ENCODE measurements around the gene TST. TPM values are rescaled to one million over a fixed set of nuclear protein-coding genes. Genes with fewer than 3 reads are reported as not detected.

The TST gene
- total and polyA plus RNA-seq, 2 donors, result 13.8 to 17.1 TPM

DNA sequence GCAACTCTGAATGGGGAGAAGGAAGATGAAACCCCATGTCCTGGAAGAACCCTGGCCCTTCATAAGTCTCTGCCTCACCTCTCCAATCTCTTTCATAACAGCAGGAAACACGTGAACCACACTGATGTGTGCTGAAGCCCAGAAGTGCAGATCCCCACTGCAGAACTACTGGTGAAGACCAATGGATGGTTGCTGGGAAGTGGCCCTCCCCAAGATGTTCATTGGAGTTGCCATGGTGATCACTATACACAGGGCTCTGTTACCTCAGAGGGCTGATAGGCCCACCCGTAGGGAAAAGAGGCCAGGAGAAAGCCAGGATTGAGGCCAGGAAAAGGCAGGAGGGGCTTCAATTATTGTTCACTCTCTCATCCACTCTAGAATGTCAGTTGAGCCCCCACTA, 11.6 kb downstream of the TST start:
- Histone ChIP-seq H3K4me1 (ENCODE audit: control insufficient read depth in 2 of 2, insufficient read depth in 2 of 2, low read length in 2 of 2) (no peaks in the 10 kb centered on the region), H3K4me3 (ENCODE audit: low read length in 2 of 2) (no peak overlapping the region), H3K36me3 (ENCODE audit: control insufficient read depth in 2 of 2, insufficient read depth in 2 of 2, low read length in 1 of 2) (no peaks in the 10 kb centered on the region), H3K27me3 (ENCODE audit: control insufficient read depth in 2 of 2, insufficient read depth in 1 of 2, low read length in 1 of 2) (peaks cover 0 to 6% of the 10 kb centered on the region in 2 donors), H3K9me3 (ENCODE audit: control insufficient read depth in 2 of 2, insufficient read depth in 1 of 2, low read length in 1 of 2) (no peaks in the 10 kb centered on the region), H3K27ac (ENCODE audit: low read depth in 1 of 2, low read length in 1 of 2) (no peak overlapping the region)
- no peak for DNase-seq (ENCODE audit: low read depth in 6 of 9, low spot score in 9 of 9)
- WGBS, result 8% methylated on average over 2 of the region's 2 CpGs

DNA sequence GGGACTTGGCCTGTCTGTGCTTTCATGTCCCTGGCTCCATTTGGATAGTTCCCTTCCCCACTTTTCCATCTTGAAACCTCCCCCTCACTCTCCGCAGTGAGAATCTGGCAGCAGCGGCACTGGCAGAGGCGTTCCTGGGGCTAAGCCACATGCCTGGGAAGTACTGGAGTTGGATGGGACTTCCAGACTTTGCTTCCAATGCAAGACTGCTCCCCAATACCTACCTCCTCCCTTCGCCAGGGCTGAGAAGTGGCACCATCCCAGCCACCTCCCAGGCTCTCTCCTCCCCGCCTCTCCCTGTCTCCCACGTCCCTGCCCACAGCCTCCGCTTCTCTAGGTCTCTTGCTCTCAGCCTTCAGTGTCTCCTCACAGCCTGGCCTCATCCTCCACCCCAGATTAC, 16.6 kb downstream of the TST start:
- WGBS, result 97% methylated on average over 7 of the region's 7 CpGs
- H3K36me3 ChIP-seq (ENCODE audit: control insufficient read depth in 2 of 2, insufficient read depth in 2 of 2, low read length in 1 of 2), result no peaks in the 10 kb centered on the region
- no peak for DNase-seq (ENCODE audit: low read depth in 6 of 9, low spot score in 9 of 9)
- H3K4me3 ChIP-seq (ENCODE audit: low read length in 2 of 2), result no peak overlapping the region
- H3K27me3 ChIP-seq (ENCODE audit: control insufficient read depth in 2 of 2, insufficient read depth in 1 of 2, low read length in 1 of 2), result peaks cover 0 to 4% of the 10 kb centered on the region in 2 donors
- H3K9me3 ChIP-seq (ENCODE audit: control insufficient read depth in 2 of 2, insufficient read depth in 1 of 2, low read length in 1 of 2), result no peaks in the 10 kb centered on the region
- H3K27ac ChIP-seq (ENCODE audit: low read depth in 1 of 2, low read length in 1 of 2), result no peak overlapping the region
- H3K4me1 ChIP-seq (ENCODE audit: control insufficient read depth in 2 of 2, insufficient read depth in 2 of 2, low read length in 2 of 2), result no peaks in the 10 kb centered on the region

DNA sequence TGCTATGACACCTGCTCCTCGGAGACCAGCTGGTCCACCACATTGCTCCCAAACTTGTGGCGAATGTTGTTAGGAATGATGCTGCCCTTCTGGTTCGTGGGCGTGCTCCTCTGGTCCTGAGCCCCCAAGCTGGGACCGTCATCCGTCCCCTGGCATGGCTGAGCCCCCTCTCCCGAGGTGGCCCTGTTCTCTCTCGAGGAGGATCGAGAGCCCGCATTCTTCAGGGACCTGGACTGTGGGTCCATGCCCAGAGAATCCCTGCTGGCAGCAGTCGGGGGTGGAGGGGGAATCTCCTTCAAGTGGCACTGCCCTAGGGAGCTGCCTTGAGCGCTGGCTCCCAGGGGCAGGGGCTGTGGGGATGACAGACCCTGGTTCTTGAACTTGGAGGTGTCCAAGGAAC, 17.4 kb downstream of the TST start:
- H3K4me3 ChIP-seq (ENCODE audit: low read length in 2 of 2), result no peak overlapping the region
- no peaks in the 10 kb centered on the region for H3K4me1 ChIP-seq (ENCODE audit: control insufficient read depth in 2 of 2, insufficient read depth in 2 of 2, low read length in 2 of 2)
- 96% methylated on average over 12 of the region's 12 CpGs for WGBS
- peaks cover 0 to 7% of the 10 kb centered on the region in 2 donors for H3K27me3 ChIP-seq (ENCODE audit: control insufficient read depth in 2 of 2, insufficient read depth in 1 of 2, low read length in 1 of 2)
- DNase-seq (ENCODE audit: low read depth in 6 of 9, low spot score in 9 of 9), result no peak
- H3K27ac ChIP-seq (ENCODE audit: low read depth in 1 of 2, low read length in 1 of 2), result no peak overlapping the region
- H3K9me3 ChIP-seq (ENCODE audit: control insufficient read depth in 2 of 2, insufficient read depth in 1 of 2, low read length in 1 of 2), result no peaks in the 10 kb centered on the region
- H3K36me3 ChIP-seq (ENCODE audit: control insufficient read depth in 2 of 2, insufficient read depth in 2 of 2, low read length in 1 of 2), result no peaks in the 10 kb centered on the region

DNA sequence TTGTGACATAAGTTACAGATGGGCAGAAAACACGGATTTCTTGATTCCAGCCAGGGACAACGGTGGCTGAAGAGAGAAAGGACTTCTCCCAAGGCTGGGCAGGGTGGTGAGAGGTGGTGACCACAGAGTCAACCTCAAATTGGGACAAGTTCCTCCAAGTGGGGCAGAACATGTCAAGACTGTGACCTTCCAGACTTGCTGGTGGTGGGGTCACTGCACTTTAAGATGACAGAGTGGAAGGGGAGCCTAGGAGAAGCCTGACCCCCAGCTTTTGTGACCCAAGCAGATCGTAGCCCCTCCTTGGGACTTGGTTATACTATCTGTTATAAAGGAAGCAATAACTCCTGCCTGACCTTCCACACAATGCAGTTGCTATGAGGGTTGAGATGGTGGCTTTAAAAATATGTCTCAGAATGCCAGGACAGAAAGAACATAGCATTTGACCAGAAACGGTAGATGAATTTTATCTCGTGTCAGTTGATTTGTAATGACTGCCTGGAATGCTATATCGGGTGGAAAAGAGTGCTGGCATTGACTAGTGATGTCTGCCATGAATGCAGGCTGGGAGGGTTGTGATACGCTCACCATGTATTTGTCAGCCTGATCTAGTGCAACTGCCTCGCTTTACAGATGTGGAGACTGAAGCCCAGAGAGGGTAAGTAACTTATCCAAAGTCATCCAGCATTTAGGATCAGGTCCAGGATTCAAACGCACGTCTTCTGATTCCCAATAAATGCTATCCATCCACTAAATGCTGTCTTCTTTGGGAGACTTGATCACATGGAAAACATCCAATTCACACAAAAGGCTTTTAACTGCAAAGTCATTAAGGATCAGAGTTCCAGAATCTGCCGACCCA, 18.3 kb downstream of the TST start:
- DNase-seq (ENCODE audit: low read depth in 6 of 9, low spot score in 9 of 9), result no peak
- Histone ChIP-seq H3K27me3 (ENCODE audit: control insufficient read depth in 2 of 2, insufficient read depth in 1 of 2, low read length in 1 of 2) (peaks cover 0 to 7% of the 10 kb centered on the region in 2 donors), H3K4me3 (ENCODE audit: low read length in 2 of 2) (no peak overlapping the region), H3K36me3 (ENCODE audit: control insufficient read depth in 2 of 2, insufficient read depth in 2 of 2, low read length in 1 of 2) (no peaks in the 10 kb centered on the region), H3K27ac (ENCODE audit: low read depth in 1 of 2, low read length in 1 of 2) (no peak overlapping the region), H3K4me1 (ENCODE audit: control insufficient read depth in 2 of 2, insufficient read depth in 2 of 2, low read length in 2 of 2) (no peaks in the 10 kb centered on the region), H3K9me3 (ENCODE audit: control insufficient read depth in 2 of 2, insufficient read depth in 1 of 2, low read length in 1 of 2) (no peaks in the 10 kb centered on the region)
- 81% methylated on average over 11 of the region's 11 CpGs for WGBS

DNA sequence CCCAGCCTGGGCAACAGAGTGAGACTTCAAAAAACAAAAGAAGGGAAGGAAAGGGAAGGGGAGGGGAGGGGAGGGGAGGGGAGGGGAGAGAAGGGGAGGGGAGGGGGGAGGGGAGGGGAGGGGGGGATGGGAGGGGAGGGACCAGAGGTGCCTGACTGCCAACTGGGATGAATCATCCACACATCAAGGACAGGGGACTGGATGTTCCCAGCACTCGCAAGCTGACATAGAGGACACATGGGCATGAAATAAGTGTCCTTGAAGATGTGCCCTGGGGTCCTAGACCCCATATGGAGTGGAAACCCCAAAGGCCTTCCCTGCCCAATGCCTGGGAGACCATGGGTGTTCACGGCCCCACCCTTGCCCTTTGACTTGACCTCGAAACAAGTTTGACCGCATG, 19.8 kb downstream of the TST start:
- no peak for DNase-seq (ENCODE audit: low read depth in 6 of 9, low spot score in 9 of 9)
- no peaks in the 10 kb centered on the region for H3K36me3 ChIP-seq (ENCODE audit: control insufficient read depth in 2 of 2, insufficient read depth in 2 of 2, low read length in 1 of 2)
- no peak overlapping the region for H3K4me3 ChIP-seq (ENCODE audit: low read length in 2 of 2)
- no peaks in the 10 kb centered on the region for H3K9me3 ChIP-seq (ENCODE audit: control insufficient read depth in 2 of 2, insufficient read depth in 1 of 2, low read length in 1 of 2)
- no peak overlapping the region for H3K27ac ChIP-seq (ENCODE audit: low read depth in 1 of 2, low read length in 1 of 2)
- WGBS, result 96% methylated on average over 4 of the region's 4 CpGs
- H3K27me3 ChIP-seq (ENCODE audit: control insufficient read depth in 2 of 2, insufficient read depth in 1 of 2, low read length in 1 of 2), result peaks cover 0 to 10% of the 10 kb centered on the region in 2 donors
- no peaks in the 10 kb centered on the region for H3K4me1 ChIP-seq (ENCODE audit: control insufficient read depth in 2 of 2, insufficient read depth in 2 of 2, low read length in 2 of 2)

DNA sequence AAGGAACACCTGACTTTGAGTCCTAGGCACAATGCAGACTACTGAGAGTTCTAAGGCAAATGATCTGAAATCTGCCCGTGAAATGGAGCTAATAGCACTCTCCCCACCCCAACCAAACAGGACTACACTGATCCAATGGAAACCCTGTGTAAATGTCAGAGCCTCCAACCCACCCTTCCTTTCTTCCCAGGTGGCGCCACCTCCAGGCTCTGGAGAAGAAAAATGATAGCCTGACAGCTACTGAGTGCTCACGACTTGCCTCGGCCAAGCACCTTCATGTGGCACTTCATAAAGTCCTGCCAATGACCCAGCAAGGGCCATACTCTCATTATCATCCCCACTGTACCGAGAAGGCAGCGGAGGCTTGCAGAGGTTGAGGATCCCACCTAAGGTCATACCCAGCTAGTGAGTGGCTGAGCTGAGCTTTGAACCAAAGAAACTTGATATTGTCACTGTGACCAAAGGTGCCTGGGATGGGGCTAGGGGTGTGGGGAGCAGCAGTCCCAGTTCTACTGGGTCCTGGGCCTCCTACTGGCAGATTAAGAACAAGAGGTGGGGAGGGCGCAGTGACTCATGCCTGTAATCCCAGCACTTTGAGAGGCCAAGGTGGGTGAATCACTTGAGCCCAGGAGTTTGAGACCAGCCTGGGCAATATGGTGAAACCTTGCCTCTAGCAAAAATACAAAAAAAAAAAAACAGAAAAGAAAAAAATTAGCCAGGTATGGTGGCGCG, 20.5 kb downstream of the TST start:
- no peak overlapping the region for H3K4me3 ChIP-seq (ENCODE audit: low read length in 2 of 2)
- DNase-seq (ENCODE audit: low read depth in 6 of 9, low spot score in 9 of 9), result no peak
- no peaks in the 10 kb centered on the region for H3K9me3 ChIP-seq (ENCODE audit: control insufficient read depth in 2 of 2, insufficient read depth in 1 of 2, low read length in 1 of 2)
- no peaks in the 10 kb centered on the region for H3K36me3 ChIP-seq (ENCODE audit: control insufficient read depth in 2 of 2, insufficient read depth in 2 of 2, low read length in 1 of 2)
- 90% methylated on average over 9 of the region's 9 CpGs for WGBS
- H3K27ac ChIP-seq (ENCODE audit: low read depth in 1 of 2, low read length in 1 of 2), result no peak overlapping the region
- H3K4me1 ChIP-seq (ENCODE audit: control insufficient read depth in 2 of 2, insufficient read depth in 2 of 2, low read length in 2 of 2), result no peaks in the 10 kb centered on the region
- peaks cover 0 to 10% of the 10 kb centered on the region in 2 donors for H3K27me3 ChIP-seq (ENCODE audit: control insufficient read depth in 2 of 2, insufficient read depth in 1 of 2, low read length in 1 of 2)

DNA sequence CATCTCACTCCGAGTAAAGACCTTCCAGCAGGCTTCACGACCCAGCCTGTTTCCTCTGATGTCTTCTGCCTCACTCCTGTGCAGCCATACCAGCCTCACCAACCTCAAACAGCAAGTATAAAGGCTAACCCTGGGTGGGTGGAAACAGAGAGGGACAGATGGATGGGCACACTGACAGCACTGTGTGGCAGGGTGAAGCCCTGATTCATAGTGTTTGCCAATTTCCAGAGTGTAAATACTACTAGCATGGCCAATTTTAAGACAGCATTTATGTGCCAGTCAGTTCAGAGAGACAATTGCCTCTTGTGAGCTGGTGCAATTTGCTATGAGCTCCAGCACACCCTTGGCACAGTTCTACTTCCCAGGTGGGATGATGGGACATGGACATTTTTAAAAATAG, 21.5 kb downstream of the TST start:
- no peak for DNase-seq (ENCODE audit: low read depth in 6 of 9, low spot score in 9 of 9)
- H3K4me3 ChIP-seq (ENCODE audit: low read length in 2 of 2), result no peak overlapping the region
- WGBS, result 89% methylated on average over 2 of the region's 2 CpGs

DNA sequence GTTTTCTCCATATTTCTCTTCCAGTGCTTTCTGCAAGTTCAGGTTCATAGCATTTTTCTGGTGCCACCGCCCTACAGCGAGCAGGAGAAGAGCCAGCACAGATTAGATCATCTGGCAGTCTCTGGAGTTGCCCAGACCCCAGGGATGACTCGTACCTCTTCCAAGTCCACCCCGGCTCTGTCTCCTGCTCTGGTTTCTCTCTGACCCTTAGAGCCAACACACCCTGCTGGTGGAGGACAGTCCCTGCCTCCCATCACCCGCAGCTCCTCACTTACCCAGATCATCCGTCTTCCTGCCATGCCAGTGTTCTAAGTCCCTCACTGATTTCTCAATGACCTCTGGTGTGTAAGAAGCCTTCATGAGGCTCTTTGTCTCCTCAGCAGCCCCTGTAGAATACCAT, 28.0 kb downstream of the TST start:
- WGBS, result 80% methylated on average over 6 of the region's 6 CpGs
- Histone ChIP-seq H3K4me3 (ENCODE audit: low read length in 2 of 2) (no peak overlapping the region), H3K36me3 (ENCODE audit: control insufficient read depth in 2 of 2, insufficient read depth in 2 of 2, low read length in 1 of 2) (no peaks in the 10 kb centered on the region), H3K9me3 (ENCODE audit: control insufficient read depth in 2 of 2, insufficient read depth in 1 of 2, low read length in 1 of 2) (no peaks in the 10 kb centered on the region), H3K4me1 (ENCODE audit: control insufficient read depth in 2 of 2, insufficient read depth in 2 of 2, low read length in 2 of 2) (no peaks in the 10 kb centered on the region), H3K27me3 (ENCODE audit: control insufficient read depth in 2 of 2, insufficient read depth in 1 of 2, low read length in 1 of 2) (peaks cover 5 to 12% of the 10 kb centered on the region in 2 donors), H3K27ac (ENCODE audit: low read depth in 1 of 2, low read length in 1 of 2) (no peak overlapping the region)
- no peak for DNase-seq (ENCODE audit: low read depth in 6 of 9, low spot score in 9 of 9)

More for the DNA sequence above, 21.5 kb downstream of the TST start:
- H3K9me3 ChIP-seq (ENCODE audit: control insufficient read depth in 2 of 2, insufficient read depth in 1 of 2, low read length in 1 of 2), result no peaks in the 10 kb centered on the region
- no peaks in the 10 kb centered on the region for H3K4me1 ChIP-seq (ENCODE audit: control insufficient read depth in 2 of 2, insufficient read depth in 2 of 2, low read length in 2 of 2)
- peaks cover 0 to 8% of the 10 kb centered on the region in 2 donors for H3K27me3 ChIP-seq (ENCODE audit: control insufficient read depth in 2 of 2, insufficient read depth in 1 of 2, low read length in 1 of 2)
- H3K27ac ChIP-seq (ENCODE audit: low read depth in 1 of 2, low read length in 1 of 2), result no peak overlapping the region
- no peaks in the 10 kb centered on the region for H3K36me3 ChIP-seq (ENCODE audit: control insufficient read depth in 2 of 2, insufficient read depth in 2 of 2, low read length in 1 of 2)

DNA sequence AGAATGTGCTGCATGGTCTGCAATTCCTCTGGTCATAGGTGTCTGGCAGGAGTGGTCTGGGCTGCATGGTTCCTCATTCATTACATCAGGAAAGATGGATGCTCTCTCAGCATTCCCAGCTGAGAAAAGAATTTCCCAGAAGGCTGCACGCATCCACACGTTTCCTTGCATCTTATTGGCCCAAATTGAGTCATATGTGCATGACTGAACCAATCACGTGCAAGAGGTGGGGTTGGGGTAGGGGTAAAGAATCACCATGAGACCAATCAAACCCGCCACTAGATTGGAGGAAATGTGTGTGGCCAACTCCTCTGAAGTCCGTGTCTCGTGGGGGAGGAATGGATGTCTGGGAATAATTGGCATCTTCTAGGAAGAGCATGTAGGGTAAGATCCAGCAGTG, 28.8 kb downstream of the TST start:
- Histone ChIP-seq H3K27me3 (ENCODE audit: control insufficient read depth in 2 of 2, insufficient read depth in 1 of 2, low read length in 1 of 2) (peaks cover 5 to 12% of the 10 kb centered on the region in 2 donors), H3K4me3 (ENCODE audit: low read length in 2 of 2) (no peak overlapping the region), H3K27ac (ENCODE audit: low read depth in 1 of 2, low read length in 1 of 2) (no peak overlapping the region), H3K36me3 (ENCODE audit: control insufficient read depth in 2 of 2, insufficient read depth in 2 of 2, low read length in 1 of 2) (no peaks in the 10 kb centered on the region), H3K9me3 (ENCODE audit: control insufficient read depth in 2 of 2, insufficient read depth in 1 of 2, low read length in 1 of 2) (peaks cover 0 to 3% of the 10 kb centered on the region in 2 donors), H3K4me1 (ENCODE audit: control insufficient read depth in 2 of 2, insufficient read depth in 2 of 2, low read length in 2 of 2) (no peaks in the 10 kb centered on the region)
- no peak for DNase-seq (ENCODE audit: low read depth in 6 of 9, low spot score in 9 of 9)
- WGBS, result 90% methylated on average over 6 of the region's 6 CpGs
